GM21447 (cell line): ENCODE data around the gene CYP2A6.

Experiments used
- ATAC-seq: cut with Tn5 transposase; IDR thresholded peaks from one replicate; pipeline ENCODE4 v1.9.1; 2021; ENCODE audit not compliant: unreplicated experiment

CYP2A6 gene

GRCh38 chr19:40803857-40804782 is 46.1 kb downstream of the CYP2A6 start:
- peak; percentile 31 for ATAC-seq

GRCh38 chr19:40803170-40803856 is 46.9 kb downstream of the CYP2A6 start:
- ATAC-seq = no peak

DNA sequence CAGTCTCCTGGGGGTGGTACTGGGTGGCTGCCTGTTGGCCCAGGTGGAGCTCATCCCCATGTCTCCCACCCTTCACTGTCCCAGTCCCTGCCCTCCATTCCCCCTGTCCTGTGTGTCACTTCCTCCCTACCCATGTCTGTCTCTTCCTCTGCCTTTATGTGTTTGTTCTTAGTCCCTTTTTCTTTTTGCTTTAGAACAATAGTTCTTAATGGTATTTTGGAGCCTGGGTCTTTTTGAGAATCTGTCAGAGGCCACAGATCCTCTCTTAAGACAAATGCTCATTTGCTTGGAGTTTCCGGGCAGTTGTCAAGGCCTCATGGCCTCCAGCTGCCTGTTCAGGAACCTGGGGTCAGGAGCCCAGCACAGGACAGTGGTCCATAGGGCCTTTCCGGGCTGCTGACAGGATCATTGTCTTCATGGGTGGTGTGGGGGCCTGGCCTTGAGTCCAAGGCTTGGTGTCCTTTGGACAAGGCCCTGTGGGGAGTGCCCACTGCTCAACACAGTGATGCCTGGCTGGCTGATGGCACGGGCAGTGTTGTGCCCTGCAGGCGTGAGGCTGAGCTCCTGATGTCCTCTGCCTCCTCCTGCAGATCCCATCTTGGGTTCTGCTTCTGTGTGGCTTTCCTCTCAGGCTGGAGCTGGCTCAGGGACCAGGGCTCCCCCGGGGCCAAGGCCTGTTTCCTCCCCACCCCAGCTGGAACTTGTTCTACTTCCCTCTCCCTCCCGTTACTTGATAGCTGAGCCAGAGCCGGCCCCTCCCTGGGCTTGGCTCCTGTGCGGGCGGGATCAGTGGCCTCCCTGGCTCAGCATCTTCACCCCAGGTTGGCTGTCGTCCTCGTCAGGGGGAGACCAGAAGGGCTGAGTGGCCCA is 47.7 kb downstream of the CYP2A6 start:
- ATAC-seq = no peak

DNA sequence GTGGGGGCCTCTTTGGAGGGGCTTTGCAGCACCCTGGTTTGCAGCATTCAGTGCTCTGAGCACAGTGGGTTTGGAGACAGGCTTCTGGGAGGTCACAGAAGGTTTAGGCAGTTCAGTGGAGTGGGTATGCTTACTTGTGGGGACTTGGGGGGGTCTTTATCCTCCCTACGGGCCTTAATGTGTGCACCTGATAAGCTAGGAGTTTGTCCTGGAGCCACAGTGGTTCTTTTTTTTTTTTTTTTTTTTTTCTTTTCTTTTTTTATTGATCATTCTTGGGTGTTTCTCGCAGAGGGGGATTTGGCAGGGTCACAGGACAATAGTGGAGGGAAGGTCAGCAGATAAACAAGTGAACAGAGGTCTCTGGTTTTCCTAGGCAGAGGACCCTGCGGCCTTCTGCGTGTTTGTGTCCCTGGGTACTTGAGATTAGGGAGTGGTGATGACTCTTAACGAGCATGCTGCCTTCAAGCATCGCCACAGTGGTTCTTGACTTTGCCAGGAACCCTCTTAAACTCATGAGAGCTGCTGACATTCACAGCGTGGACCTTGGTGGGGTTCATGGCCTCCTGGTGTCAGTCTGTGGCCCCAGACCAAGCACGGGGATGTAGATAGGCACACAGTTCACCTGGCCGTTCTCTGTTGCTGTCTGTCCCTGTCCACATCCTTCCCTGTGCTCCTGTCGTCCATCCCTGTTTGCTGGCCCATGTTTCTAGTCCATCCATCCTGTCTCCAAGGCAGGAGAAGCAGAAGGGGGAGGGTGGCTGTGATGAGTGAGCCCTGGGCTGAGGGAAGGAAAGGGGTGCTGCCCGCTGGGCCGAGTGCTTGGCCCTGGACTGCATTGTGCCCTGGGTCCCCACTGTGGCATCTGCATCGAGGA is 48.6 kb downstream of the CYP2A6 start:
- ATAC-seq = no peak

- no peak for ATAC-seq
These were observed 49.3 kb downstream of the CYP2A6 start for GRCh38 chr19:40800997-40801377.

GRCh38 chr19:40800339-40800996 is 49.8 kb downstream of the CYP2A6 start:
- ATAC-seq = no peak

GRCh38 chr19:40799558-40800338 is 50.5 kb downstream of the CYP2A6 start:
- no peak for ATAC-seq

DNA sequence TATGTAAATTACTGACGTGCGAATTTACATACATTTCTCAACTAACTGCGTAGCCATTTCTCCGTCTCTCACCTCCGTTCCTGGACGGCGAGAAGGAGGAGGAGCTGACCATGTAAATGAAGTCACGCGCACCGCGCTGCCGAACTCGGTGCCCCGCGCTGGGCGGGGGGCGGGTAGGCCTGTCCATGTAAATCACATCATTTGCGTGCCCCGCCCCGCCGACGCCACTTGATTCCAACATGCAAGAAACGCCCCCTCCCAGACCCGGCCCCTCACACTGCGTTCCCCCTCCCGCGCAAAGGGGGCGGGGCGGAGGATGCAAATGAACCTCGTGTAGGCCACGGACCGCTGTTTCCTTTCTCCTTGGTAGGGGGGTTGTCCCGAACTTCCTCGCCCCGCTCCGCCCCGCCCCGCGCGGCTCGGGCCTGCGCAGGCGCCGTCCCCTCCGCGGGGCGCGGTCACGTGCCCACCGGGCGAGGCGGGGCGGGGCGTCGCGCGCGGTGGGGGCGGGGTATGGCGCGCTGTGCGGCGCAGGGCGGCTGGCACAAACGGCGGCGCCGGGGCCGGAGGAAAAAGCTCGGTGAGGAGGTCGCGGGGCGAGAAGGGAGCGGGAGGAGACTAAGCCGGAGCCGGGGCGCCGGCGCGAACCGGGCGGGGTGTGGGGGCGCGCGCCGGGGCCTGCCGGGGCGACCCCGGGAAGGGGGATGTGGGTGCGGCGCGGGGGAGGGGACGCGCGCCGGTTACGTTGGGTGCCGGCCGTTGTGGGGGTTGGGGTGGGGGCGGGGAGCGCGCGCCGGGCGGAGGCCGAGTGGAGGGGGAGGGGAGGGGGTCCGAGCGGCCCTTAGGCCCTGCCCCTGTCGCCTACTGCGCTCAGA is 51.3 kb downstream of the CYP2A6 start, which contains the start of gene EGLN2:
Gene EGLN2 (plus strand): TSS at position 509 of the 875 bp plus-strand sequence. CDS start 1,382 bp downstream, outside the sequence.
- peak; percentile 66 for ATAC-seq

DNA sequence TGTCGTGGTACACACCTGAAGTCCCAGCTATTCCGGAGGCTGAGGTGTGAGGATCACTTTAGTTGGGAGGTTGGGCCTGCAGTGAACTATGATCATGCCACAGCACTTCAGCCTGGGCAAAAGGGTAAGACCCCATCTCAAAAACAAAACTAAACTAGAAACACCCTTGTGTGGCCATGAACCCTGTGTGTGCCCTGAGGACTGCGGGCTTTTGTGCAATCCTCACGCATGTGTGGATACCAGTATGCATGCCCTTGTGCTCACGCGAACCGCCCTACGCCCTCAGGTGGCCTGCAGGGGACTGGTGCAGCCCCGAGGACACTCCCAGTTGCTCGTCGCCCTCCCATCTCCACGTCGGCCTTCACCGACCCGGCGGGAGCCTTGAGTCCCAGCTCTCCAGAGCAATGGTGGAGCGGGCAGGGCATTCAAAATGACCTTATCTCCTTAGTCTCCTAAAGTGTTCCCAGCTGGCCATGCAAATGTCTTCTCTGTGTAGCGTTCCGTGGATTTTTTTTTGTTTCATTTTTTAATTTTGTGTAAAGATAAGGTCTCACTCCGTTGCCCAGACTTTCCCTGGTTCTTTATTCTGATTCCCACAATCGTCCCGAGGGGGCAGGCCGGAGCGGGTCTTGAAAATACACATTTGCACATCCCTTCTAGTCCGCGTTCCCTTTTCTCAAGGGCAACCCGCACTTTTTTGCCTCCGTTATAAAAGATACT is 52.1 kb downstream of the CYP2A6 start:
- peak; percentile 31 for ATAC-seq

- ATAC-seq = no peak
These were observed 52.9 kb downstream of the CYP2A6 start for GRCh38 chr19:40797166-40797962.
